CD4-positive, alpha-beta T cell treated with Interleukin-1 beta for 1 hour (primary cell): ENCODE results near the gene CHD9NB.
A peak's percentile ranks its signal among the peaks of the same experiment; 100 is the strongest.
"Not testable (repeated sequence)": the region's sequence is repeated elsewhere in the genome, so short reads cannot be mapped to it uniquely, and the experiment has no call there.

Experiments
- DNase-seq, 2 donors: peaks; one replicate each; pipeline ENCODE4 v3.0.0-alpha.2; 2020 to 2022

Gene CHD9NB

DNA sequence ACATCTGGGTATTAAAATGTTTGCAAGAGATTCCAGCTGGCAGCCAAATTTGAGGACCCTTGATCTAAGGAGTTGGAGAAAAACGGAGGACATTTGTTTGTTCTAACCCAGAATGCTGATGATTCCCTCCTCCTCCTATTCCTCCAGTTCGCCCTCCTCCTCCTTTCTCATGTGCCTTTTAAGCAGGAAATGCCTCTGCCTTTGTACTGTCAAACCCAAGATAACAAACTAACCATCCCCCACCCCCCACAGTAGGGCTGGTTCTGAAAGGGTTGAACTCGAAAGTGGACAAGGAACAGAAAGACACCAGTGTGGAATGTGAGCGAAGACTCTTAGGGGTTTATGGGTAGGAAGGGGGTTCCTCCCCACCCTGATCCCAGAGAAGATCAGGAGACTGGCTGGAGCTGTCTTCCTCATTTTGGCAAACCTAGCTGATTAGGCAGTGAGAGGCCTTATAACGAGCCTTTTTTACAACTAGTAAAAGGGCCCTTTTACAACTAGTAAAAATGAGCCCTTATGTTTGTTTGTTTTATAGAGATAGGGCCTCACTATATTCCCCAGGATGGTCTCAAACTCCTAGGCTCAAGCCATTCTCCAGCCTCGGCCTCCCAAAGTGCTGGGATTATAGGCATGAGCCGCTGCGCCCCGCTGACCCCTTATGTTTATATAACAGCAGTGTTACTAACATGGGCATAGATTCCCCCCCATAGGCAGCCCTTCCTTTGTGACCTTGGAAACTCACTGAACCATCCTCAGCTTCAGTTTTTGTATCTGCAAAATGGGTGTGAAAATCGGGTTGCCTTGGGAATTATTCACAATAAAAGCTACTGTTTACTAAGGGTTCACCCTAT is 3.1 kb upstream of the CHD9NB start:
- DNase-seq, result peak in 1 of 2 donors; percentile 9

DNA sequence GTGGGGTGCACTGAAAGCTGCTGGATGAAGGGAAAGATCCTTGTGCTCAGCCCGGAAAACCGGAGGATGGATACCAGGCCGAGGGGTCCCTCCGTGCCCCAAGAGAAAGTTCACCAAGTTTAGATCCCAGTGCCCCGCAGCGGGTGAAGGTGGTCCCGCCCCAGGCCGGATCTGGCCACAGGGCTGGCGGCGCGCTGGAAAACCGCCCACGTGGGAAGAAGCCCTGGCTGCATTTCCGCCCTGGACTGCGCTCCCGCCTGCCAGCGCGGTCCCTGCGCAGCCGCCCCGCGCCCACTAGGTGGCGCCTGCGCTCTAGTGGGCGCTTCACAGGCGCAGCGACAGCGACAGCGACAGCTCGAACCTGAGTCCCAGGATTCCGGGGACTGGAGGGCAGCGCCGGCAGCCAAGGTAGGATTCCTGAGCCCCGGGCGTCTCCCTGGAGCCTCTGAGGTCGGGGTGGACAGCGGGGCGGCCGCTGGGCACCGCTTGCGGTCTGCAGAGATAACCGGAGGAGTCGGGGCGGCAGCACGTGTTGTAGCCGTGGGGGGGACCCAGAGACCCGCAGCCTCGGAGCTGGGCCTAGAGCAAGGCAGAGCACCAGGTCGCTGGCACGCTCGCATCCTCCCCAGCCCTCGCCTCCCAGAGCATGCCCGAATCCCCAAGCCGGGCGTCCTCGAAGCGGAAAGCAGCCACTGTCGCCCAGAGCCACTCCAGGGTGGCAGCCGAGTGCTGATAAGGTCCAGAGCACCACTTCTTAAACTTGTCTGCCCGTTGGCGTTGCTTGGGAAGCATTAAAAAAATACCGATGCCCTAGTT is 2.2 kb upstream of the CHD9NB start, which contains the start of gene CHD9:
Gene CHD9 (plus strand): TSS at position 322 of the 816 bp plus-strand sequence. CDS start 101,099 bp downstream, outside the sequence.
- DNase-seq, result peak; percentile 76 to 78

DNA sequence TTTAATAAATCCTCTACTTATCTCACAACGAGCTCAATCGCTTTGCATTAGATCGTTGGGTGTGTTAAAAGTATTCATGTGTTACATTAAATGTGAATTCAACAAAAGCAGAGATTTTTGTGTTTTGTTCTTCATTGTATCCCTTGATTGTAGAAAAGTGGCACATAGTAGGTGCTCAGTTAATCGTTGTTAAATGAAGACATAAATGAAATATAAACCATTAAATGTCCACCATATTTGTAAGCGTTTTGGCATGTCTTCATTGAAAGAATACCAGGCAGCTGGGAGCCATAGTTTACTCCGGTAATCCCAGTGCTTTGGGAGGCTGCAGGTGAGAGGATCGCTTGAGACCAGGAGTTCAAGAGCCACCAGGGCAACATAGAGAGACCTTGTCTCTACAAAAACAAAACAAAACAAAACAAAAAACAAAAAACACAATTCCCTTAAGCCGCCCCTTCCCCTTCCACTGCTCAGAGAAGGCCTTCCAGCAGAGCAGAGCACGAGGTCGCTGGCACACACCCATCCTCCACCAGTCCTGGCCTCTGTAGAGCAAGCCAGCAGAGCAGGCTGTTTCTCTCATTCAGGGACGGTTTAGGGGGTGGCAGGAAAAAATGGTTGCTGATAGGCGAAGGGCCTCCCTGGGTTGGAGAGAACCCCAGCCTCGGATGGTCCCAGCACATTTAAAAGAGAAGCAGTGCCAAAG is 1.4 kb upstream of the CHD9NB start:
- DNase-seq, result no peak

DNA sequence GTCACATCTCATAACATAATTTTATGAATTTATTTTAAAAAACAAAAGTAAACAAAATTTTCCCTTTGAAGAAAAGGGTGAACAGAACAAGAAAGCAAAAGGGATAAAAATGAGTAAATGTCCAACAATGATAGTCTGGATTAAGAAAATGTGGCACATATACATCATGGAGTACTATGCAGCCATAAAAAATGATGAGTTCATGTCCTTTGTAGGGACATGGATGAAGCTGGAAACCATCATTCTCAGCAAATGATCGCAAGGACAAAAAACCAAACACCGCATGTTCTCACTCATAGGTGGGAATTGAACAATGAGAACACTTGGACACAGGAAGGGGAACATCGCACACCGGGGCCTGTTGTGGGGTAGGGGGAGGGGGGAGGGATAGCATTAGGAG is 1.4 kb downstream of the CHD9NB start:
- not testable (repeated sequence) for DNase-seq

DNA sequence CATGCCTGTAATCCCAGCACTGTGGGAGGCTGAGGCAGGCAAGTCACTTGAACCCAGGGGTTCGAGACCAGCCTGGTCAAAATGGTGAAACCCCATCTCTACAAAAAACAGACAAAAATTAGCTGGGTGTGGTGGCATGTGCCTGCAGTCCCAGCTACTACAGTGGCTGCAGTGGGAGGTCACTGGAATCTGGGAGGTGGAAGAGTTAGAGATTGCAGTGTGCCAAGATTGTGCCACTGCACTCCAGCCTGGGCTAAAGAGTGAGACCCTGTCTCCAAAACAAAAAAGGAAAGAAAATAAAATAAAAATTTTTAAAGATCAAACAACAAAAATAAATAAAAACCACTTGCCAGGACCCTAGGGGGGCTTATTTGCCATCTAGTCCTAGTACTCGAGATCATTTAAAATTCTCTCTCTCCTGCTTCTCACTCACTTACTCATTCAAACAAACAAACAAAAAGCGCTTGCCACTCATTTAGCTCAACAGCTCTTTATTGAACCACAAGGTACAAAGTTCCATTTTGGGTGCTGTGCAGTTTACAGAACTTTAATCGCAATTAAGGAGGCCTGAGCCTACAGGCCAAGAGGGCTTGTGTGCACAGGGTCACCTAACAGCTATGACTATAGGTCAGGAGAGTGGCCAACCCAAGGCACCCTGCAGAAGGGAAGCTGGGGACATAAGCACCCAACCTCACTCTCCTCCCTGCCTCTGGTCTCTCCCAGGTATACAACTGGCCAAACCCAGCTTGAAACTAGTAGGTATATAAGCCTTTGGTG is 4.4 kb downstream of the CHD9NB start:
- no peak for DNase-seq

DNA sequence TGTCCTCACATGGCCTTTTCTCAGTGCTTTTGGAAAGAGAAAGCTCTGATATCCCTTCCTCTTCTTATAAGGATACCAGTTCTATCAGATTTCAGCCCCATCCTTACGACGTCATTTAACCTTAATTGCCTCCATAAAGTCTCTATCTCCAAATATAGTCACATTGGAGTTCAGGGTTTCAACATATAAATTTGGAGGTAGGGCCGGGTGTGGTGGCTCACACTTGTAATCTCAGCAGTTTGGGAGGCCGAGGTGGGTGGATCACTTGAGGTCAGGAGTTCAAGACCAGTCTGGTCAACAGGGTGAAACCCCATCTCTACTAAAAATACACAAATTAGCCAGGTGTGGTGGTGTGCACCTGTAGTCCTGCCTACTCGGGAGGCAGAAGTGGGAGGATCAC is 5.2 kb downstream of the CHD9NB start:
- DNase-seq, result not testable (repeated sequence)

DNA sequence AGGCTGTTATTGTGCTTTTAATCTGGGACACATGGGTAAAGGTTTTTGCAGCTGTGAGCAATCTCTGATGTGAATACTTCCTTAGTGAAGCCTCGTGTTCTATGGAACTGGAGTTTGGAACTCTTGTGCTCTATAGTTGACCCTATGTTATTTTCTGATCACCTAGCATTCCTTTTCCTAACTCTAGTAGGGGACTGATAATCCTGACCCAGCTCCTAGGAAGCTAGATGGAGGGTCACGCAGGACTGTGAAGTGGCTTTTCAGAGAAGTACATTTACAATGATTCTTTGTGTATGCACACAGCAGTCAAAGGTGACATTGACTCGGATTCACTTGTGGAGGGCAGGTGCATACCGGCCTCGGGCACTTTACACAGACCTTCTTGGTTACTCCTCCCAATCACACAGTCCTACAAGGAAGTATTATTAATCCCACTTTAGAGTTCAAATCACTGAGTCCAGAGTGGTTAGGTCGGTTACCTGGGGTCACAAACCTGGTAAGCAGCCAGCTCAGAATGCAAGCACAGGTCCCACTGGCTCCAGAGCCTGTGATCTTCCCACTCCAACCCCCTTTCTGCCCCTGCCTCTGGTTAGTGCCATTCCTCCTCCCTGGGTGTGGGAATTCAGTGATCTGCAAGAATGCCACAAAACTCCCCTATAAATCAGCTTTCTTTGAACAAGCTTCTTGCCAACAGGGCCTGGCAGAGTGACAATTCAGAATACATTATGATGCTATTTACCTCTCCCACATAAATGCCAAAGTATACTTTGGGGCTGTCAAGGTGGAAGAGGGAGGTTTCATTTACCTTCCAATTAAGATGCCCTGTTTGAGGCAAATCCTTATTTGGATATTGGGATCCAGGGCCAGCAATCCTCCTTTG is 7.1 kb downstream of the CHD9NB start:
- no peak for DNase-seq

DNA sequence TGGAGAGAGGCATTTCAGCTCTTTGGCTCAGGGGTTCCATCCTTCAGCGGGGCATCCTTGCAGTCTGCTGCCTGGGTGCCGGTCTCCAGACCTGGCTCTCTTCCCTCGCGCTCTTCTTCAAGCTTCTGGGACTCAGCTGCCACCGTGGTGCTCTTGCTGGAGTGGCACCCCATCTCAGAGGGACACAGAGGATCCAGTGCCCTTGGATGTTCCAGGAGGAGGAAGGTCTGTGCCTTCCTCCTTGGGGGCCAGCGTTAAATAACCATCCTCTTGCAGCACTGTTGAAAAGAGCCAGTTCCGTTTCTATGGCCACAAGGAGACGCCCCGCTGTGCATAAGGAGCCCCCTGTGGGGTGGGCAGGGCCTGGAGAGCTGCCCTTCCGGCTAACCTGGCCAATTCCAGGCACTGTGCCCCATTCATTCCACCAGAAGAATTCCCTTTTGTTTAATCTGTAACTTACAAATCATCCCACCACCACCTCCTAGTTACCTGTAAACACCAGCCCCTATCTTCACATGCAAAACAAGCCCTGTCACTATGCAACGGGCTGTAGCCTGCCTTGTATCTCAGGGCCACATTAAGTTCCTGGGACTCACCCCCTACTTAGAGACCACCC is 8.6 kb downstream of the CHD9NB start:
- no peak for DNase-seq

DNA sequence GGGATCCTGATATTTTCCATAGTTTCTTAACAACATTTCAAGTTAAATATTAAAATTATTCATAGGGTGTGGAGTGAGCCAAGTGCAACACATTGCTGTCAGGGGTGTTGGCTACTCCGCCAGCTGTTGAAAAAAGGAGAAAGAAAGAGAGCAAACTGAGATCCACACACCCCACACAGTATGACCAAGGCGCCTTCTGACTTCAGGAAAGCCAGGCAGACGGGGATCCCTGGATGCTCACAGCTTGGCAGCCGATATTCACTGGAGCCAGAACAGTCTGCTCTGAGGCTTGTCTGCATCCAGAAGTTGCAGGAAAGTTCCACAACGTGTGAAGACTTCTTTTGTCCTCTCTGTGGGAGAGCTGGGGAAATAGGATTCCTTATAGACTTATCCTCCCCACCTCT is 9.3 kb downstream of the CHD9NB start:
- DNase-seq, result no peak

DNA sequence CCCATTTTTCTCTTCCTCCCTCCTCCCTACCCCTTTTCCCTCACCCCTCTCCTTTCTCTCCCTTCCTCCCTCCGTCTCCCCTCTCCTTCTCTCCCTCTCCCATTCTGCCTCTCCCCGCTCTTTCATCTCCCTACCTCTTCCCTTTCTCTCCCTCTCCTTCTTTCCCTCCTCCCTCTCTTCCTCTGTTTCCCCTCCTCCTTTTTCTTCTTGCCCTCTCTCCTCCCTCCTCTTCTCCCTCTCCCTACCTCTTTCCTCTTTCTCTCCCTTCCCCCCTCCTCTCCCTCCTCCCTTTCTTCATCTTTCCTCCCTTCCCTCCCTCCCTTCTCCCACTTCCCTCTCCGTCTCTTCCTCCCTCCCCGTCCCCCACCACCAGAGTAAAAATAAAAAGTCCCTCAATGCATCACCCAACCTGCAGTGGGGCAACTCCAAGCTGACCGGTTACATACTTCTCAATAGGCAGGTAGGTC is 10.4 kb downstream of the CHD9NB start:
- DNase-seq, result no peak

DNA sequence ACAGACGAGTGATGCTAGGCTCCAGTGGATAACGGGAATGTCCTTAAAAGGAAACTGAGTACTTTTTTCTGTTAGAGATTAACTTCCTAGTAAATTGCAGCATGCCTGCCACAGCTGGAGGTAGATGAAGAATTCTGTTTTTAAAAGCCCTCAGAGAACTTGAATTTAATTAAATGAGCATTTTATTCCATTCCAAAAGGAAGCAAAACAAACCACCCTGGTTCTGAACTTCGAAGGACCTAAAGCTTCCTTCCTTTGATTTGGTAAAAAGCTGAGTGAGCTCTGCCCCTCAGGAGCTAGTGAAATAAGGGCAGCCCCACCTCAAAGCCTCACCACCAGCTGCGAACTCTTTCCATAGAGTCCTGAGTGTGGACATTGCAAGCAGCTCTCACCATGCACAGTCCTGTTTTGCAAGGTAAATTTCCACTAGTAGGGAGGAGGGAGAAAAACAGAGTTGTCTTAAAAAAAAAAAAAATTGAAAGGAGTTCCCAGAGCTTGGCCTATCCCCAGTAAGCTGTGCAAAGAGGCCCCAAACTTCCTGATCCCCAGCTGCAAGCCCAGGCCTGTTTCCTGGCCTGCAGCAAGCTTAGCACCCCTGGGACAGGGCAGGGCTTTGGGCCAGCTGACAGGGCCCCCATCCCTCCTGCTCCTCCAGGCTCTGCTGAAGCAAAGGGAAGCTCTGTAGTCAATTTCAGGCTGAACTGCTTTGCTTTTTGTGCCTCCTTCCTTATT is 11.2 kb downstream of the CHD9NB start:
- no peak for DNase-seq

DNA sequence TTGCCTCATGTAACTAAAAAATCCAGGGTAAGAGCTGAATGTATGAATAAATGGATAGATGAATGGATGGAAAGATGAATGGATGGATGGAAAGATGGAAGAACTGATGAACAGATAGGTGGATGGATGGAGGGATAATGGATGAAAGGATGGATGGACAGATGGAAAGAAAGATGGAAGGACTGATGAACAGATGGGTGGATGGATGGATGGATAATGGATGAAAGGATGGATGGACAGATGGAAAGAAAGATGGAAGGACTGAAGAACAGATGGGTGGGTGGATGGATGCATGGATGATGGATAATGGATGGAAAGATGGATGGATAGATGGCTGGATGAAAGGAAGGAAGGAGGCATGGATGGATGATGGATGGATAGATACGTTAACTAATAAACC is 11.9 kb downstream of the CHD9NB start:
- no peak for DNase-seq

DNA sequence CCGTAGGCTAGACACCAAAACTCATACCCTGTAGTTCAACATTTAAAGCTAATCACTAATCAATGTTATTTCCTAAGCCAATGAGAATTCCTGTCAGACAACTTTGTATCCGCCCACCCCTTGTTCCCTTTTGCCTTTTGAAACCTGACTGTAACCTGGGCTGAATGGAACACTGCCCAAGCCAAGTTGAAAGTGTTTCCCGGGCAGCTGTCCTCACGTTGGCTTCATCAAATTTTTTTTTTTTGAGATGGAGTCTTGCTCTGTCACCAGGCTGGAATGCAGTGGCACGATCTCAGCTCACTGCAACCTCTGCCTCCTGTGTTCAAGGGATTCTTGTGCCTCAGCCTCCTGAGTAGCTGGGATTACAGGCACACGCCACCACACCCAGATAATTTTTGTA is 16.0 kb downstream of the CHD9NB start:
- DNase-seq, result not testable (repeated sequence)

DNA sequence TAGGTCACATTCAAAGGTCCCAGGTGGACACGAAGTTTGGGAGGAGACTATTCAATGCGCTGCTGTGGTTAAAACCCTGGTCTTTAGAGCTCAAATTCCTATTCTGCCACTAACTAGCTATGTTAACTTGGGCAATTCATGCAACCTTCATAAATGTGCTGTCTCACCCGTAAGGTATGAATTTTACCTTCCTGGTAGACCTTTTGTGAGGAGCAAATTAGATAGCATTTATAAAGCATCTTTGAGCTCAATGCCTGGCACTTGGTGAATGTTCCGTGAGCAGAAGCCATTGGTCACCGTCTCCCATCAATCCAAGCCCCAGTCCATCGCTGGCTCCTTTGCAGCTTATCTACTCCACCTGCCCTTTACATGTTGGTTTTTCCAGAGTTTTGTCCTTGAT is 16.6 kb downstream of the CHD9NB start:
- DNase-seq, result no peak

DNA sequence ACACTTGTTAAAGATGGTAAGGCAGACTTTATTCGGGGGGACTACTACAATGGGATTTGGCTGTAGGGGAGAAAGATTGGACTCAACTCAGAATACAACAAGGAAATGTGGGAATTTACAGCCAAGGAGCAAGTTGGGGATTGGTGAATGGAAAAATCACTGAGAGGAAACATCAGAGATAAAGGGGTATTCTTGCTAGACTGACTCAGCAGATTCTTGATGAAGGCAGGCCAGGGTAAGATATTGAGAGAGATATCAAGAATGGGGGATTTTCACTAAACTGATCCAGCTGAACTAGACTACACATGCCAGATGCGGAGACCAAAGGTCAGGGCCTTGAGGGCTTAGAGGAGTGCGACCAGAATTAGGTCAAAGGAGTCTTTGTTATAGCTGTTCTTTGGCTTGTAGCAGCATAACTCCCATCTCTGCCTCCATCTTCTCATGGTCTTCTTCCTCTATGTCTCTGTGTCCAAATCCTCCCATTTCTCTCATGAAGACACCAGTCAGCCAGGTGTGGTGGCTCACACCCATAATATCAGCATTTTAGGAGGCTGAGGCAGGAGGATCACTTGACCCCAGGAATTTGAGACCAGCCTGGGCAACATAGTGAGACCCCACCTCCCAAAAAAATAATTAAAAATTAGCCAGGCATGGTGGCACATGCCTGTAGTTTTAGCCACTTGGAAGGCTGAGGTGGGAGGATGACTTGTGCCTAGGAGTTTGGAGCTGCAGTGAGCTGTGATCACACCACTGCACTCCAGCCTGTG is 17.3 kb downstream of the CHD9NB start:
- DNase-seq, result no peak

DNA sequence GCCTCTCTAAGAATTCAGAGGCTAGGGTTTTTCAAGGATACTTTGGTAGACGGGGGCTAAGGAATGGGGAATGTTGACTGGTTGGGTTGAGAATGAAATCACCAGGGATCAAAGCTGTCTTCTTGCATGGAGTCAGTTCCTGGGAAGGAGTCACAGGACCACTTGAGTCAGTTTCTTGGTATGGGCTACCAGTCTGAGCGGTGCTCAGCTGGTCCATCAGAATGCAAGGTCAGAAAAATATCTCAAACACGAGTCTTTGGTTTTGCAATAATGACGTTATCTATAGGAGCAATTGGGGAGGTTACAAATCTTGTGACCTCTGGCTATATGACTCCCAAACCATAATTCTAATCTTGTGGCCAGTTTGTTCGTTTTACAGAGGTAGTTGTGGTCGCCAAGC is 18.4 kb downstream of the CHD9NB start:
- no peak for DNase-seq

DNA sequence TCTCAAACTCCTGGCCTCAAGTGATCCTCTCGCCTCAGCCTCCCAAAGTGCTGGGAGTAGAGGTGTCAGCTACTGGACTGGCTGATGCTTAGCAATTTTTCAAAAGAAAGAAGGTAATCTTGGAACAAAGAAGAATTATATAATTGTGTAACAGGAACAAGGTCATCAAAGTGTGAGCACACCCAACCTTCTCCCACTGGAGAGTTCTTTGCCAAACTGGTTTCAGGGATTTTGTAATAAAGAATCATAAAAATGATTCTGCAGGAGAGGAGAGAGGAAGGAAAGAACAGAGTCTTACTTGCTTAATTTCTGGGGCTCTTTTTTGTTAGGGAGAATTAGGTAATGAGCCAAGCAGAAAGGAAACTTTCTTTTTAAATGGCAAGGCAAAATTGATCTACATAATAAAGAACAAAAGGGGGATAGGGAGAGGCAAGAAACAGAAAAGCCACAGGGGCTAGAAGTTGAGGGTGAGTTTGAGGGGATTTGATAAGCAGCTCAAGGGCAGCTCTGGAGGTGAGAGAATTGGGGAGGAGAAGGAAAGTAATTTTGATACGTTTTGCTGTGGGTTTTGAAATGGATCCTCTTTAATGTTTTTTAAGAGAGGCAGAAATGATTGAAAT is 21.3 kb downstream of the CHD9NB start:
- no peak for DNase-seq

DNA sequence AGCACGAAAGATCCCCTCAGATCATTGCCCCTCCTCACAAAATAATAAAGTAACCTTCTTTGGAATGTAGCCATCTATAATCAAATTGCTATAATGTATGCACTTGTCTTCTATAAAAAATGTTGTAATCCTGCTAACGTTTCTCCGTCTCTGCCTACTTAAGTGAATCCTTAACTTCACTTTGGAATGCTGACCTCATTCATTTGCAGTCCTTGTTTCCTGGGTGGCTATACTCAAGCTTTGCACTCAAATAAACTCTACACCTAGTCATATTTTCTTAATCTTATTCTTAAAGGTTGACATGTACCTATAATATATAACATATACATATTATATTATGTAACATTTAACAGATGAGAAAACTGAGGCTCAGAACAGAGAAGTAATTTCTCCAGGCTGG is 22.7 kb downstream of the CHD9NB start:
- no peak for DNase-seq

DNA sequence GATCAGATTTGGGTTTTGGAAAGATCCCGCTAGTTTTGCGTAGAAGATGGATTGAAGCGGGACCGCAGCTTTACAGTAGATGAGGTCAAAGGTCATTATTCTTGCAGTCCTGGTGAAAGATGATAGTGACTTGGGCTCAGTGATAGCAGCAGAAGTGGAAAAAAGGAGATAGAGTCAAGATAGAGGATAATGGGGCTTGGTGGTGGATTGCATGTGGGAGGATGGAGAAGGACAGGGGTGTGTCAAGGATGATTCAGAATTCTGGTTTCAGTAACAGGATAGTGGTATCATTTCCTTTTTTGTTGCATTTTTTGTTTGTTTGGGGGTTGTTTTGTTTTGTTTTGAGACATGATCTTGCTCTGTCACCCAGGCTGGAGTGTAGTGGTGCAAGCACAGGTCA is 28.7 kb downstream of the CHD9NB start:
- DNase-seq, result no peak
